Prostate gland (tissue), 2 donors: ENCODE data around the gene BCL2L14.

Experiments
- POLR2A ChIP-seq: fragments of 450-650 bp; IDR thresholded peaks from one replicate; pipeline ENCODE4 v1.6.1; 2016; ENCODE audit warnings: antibody characterized with exemption, mild to moderate bottlenecking
- POLR2AphosphoS5 ChIP-seq: sonication (generic); formaldehyde crosslinking; IDR thresholded peaks from one replicate; pipeline ENCODE4 v1.6.1; 2017; ENCODE audit warnings: antibody characterized with exemption
- TF ChIP-seq, protein P1 (sequence below), 4 experiments: fragments of 200-600 bp in 2 of 4; fragments of 450-650 bp in 2 of 4; sonication (generic) in 2 of 4; IDR thresholded peaks; 1 replicate in 3 of 4; 2 replicates in 1 of 4; pipeline ENCODE4 v1.5.1; 2016 to 2019; ENCODE audit warnings: antibody characterized with exemption in 4 of 4, mild to moderate bottlenecking in 2 of 4, moderate library complexity in 2 of 4

DNA sequence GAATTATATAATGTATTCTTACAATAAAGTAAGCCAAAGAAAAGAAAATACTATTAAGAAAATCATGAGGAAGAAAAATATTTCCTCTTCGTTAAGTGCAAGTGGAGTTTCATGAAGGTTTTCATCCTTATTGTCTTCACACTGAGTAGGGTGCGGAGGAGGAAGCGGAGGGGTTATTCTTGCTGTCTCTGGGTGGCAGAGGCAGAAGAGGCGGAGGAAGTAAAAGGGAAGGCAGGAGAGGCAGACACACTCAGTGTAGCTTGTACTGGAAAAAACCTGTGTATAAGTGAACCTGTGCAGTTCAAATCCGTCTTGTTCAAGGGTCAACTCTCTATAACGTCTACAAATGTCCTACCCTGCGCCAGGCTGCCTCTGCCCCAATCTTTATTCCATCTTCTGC lies 22.0 kb upstream of the BCL2L14 start:
- no peak for TF ChIP-seq POLR2A
- TF ChIP-seq, protein P1, sequence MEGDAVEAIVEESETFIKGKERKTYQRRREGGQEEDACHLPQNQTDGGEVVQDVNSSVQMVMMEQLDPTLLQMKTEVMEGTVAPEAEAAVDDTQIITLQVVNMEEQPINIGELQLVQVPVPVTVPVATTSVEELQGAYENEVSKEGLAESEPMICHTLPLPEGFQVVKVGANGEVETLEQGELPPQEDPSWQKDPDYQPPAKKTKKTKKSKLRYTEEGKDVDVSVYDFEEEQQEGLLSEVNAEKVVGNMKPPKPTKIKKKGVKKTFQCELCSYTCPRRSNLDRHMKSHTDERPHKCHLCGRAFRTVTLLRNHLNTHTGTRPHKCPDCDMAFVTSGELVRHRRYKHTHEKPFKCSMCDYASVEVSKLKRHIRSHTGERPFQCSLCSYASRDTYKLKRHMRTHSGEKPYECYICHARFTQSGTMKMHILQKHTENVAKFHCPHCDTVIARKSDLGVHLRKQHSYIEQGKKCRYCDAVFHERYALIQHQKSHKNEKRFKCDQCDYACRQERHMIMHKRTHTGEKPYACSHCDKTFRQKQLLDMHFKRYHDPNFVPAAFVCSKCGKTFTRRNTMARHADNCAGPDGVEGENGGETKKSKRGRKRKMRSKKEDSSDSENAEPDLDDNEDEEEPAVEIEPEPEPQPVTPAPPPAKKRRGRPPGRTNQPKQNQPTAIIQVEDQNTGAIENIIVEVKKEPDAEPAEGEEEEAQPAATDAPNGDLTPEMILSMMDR (IDR thresholded peaks at IDR 0.05): no peak
- no peak for TF ChIP-seq POLR2AphosphoS5
